Right lobe of liver (tissue), 6 donors: ENCODE measurements around the gene DAP3. TPM values are rescaled to one million over a fixed set of nuclear protein-coding genes. Genes with fewer than 3 reads are reported as not detected.
"Not testable (repeated sequence)": the region's sequence is repeated elsewhere in the genome, so short reads cannot be mapped to it uniquely, and the experiment has no call there.

Experiments
- ATAC-seq, 4 donors: fragments of 200-7000 bp; cut with Tn5 transposase; one replicate each; pipeline ENCODE4 v1.9.1; 2020; ENCODE audit warnings: mild to moderate bottlenecking in 4 of 4, moderate library complexity in 4 of 4
- DNase-seq, 3 donors: peaks; one replicate each; pipeline ENCODE4 v3.0.0-alpha.2; 2020
- H3K27ac ChIP-seq, 3 donors: fragments of 200-600 bp; one replicate each; pipeline ENCODE4 v1.8.0; 2022
- H3K27me3 ChIP-seq, 2 donors: fragments of 200-600 bp; one replicate each; pipeline ENCODE4 v1.8.0; 2022
- H3K36me3 ChIP-seq, 4 donors: fragments of 200-600 bp; sonication (generic) in 1 of 4; one replicate each; pipeline versions ENCODE4 v1.5.1 to v1.8.0; 2017 to 2022; ENCODE audit warnings: control low read depth in 1 of 4
- H3K4me1 ChIP-seq, 4 donors: fragments of 200-600 bp; sonication (generic) in 1 of 4; one replicate each; pipeline versions ENCODE4 v1.5.1 to v1.8.0; 2017 to 2022; ENCODE audit warnings: control low read depth in 1 of 4
- H3K4me3 ChIP-seq, 3 donors: fragments of 200-600 bp; one replicate each; pipeline ENCODE4 v1.8.0; 2022
- H3K9me3 ChIP-seq, 4 donors: fragments of 200-600 bp; sonication (generic) in 1 of 4; one replicate each; pipeline versions ENCODE4 v1.5.1 to v1.8.0; 2017 to 2022; ENCODE audit warnings: control low read depth in 1 of 4
- CTCF ChIP-seq, 4 donors: fragments of 200-600 bp in 3 of 4; fragments of 450-650 bp in 1 of 4; IDR thresholded peaks; one replicate each; pipeline versions ENCODE4 v1.5.1 to v1.8.0; 2016 to 2022; ENCODE audit warnings: antibody characterized with exemption in 4 of 4, mild to moderate bottlenecking in 2 of 4
- POLR2A ChIP-seq: fragments of 450-650 bp; IDR thresholded peaks from one replicate; pipeline ENCODE4 v1.6.1; 2017; ENCODE audit warnings: antibody characterized with exemption, mild to moderate bottlenecking
- WGBS: methylation state at CpG from one replicate; pipeline ENCODE4 v1.1.6; 2018; ENCODE audit warnings: low coverage, low lambda C conversion rate; ENCODE audit not compliant: insufficient coverage; ENCODE audit errors: missing lambda C conversion rate; 5-methylcytosine and 5-hydroxymethylcytosine counted together
- intact Hi-C, 2 donors: fragments of 100-400 bp; cut with DNase I; formaldehyde crosslinking; loops; one replicate each; pipeline versions ENCODE4 v1.11.2 to v1.14.1; 2022
- total RNA-seq, 6 experiments: library from RNA; depleted of rRNA in 2 of 6; stranded (reverse); fragments of >200 nt in 2 of 6; fragmentation: NEBNext Ultra II Directional in 3 of 6; extraction: Animal tissue kit (Norgen Biotek cat#: 25700) in 3 of 6; gene quantifications; one replicate each; pipeline versions ENCODE4 v1.1.0 to v1.2.4, GENCODE V29; 2016 to 2023
- donor health status: DM: no; HTN: yes; CAD: no.
- donor health status: DM: no; HTN: no; CAD: no.
- donor health status: DM: no; HTN: no; CAD: no.
- donor health status: DM: no; HTN: yes; CAD: no.
- donor health status: DM: no; HTN: yes; CAD: no.

The DAP3 gene
- total RNA-seq, 6 experiments from 2014 or later, result 53.9 to 136 (median 65.7) TPM

GRCh38 chr1:155650231-155650757 lies 38.6 kb upstream of the DAP3 start:
- intact Hi-C loops, result no loop called here
- no peak for DNase-seq
- Histone ChIP-seq H3K27me3 (no peaks in the 10 kb centered on the region), H3K9me3 (no peaks in the 10 kb centered on the region), H3K4me3 (no peak overlapping the region), H3K4me1 (no peaks in the 10 kb centered on the region), H3K36me3 (no peaks in the 10 kb centered on the region), H3K27ac (no peak overlapping the region)
- WGBS, result 84% methylated on average over 4 of the region's 7 CpGs
- ATAC-seq, result no peak
- TF ChIP-seq POLR2A (no peak), CTCF (IDR thresholded peaks at IDR 0.05) (no peak)

GRCh38 chr1:155651861-155652661 lies 36.8 kb upstream of the DAP3 start:
- no peaks in the 10 kb centered on the region for H3K36me3 ChIP-seq
- intact Hi-C loops, result no loop called here
- WGBS, result 60% methylated on average over 3 of the region's 3 CpGs
- DNase-seq (no peak), ATAC-seq (no peak)
- no peak overlapping the region for H3K27ac ChIP-seq
- no peaks in the 10 kb centered on the region for H3K4me1 ChIP-seq
- H3K27me3 ChIP-seq, result no peaks in the 10 kb centered on the region
- H3K4me3 ChIP-seq, result no peak overlapping the region
- TF ChIP-seq POLR2A (no peak), CTCF (IDR thresholded peaks at IDR 0.05) (no peak)
- no peaks in the 10 kb centered on the region for H3K9me3 ChIP-seq

- DNase-seq (no peak), ATAC-seq (no peak)
- no peak overlapping the region for H3K4me3 ChIP-seq
- H3K4me1 ChIP-seq, result no peaks in the 10 kb centered on the region
- H3K27ac ChIP-seq, result no peak overlapping the region
- WGBS, result 87% methylated on average over 3 of the region's 3 CpGs
- intact Hi-C loops, result no loop called here
- TF ChIP-seq CTCF (IDR thresholded peaks at IDR 0.05) (no peak), POLR2A (no peak)
- H3K9me3 ChIP-seq, result no peaks in the 10 kb centered on the region
- H3K27me3 ChIP-seq, result no peaks in the 10 kb centered on the region
- H3K36me3 ChIP-seq, result no peaks in the 10 kb centered on the region
Measured at GRCh38 chr1:155652951-155653350, 35.9 kb upstream of the DAP3 start.

GRCh38 chr1:155657463-155657862 lies 31.4 kb upstream of the DAP3 start:
- WGBS, result 58% methylated on average over 2 of the region's 2 CpGs
- Histone ChIP-seq H3K27ac (no peak overlapping the region), H3K36me3 (peaks cover 1 to 27% (median 12%) of the 10 kb centered on the region in 4 donors), H3K27me3 (no peaks in the 10 kb centered on the region), H3K9me3 (no peaks in the 10 kb centered on the region), H3K4me1 (no peaks in the 10 kb centered on the region), H3K4me3 (no peak overlapping the region)
- DNase-seq (no peak), ATAC-seq (no peak)
- intact Hi-C loops, result no loop called here
- TF ChIP-seq CTCF (IDR thresholded peaks at IDR 0.05) (no peak), POLR2A (no peak)

- H3K4me1 ChIP-seq, DNase-seq, ATAC-seq, intact Hi-C loops, H3K4me3 ChIP-seq, H3K27ac ChIP-seq, H3K9me3 ChIP-seq, H3K27me3 ChIP-seq: not testable (repeated sequence)
- peaks cover 4 to 55% (median 21%) of the 10 kb centered on the region in 4 donors for H3K36me3 ChIP-seq
- WGBS, result 69% methylated on average over 2 of the region's 4 CpGs
Measured at GRCh38 chr1:155661239-155661638, 27.7 kb upstream of the DAP3 start.
